KMS-11 (cell line): ENCODE measurements around the gene RASSF9.

Experiments used
- H2AFZ ChIP-seq: fragments of 200-600 bp; sonication (generic); 2 replicates; pipeline ENCODE4 v1.6.1; 2016; ENCODE audit warnings: antibody characterized with exemption, mixed run types, low read depth
- H3K27ac ChIP-seq: fragments of 200-600 bp; sonication (generic); 2 replicates; pipeline ENCODE4 v1.6.1; 2016; ENCODE audit warnings: mild to moderate bottlenecking, mixed run types
- H3K27me3 ChIP-seq: fragments of 200-600 bp; sonication (generic); 2 replicates; pipeline ENCODE4 v1.6.1; 2017; ENCODE audit warnings: mild to moderate bottlenecking, low read depth, mixed run types, moderate library complexity; ENCODE audit not compliant: insufficient read depth
- H3K36me3 ChIP-seq: fragments of 200-600 bp; sonication (generic); 2 replicates; pipeline ENCODE4 v1.6.1; 2017; ENCODE audit warnings: mild to moderate bottlenecking, mixed run types; ENCODE audit not compliant: insufficient read depth
- H3K4me1 ChIP-seq: fragments of 200-600 bp; sonication (generic); 2 replicates; pipeline ENCODE4 v1.6.1; 2016; ENCODE audit warnings: mild to moderate bottlenecking, low read depth, mixed run types; ENCODE audit not compliant: poor library complexity, severe bottlenecking
- H3K4me2 ChIP-seq: fragments of 200-600 bp; sonication (generic); 2 replicates; pipeline ENCODE4 v1.7.0; 2016; ENCODE audit warnings: mild to moderate bottlenecking, mixed run types
- H3K4me3 ChIP-seq: fragments of 200-600 bp; sonication (generic); IDR thresholded peaks from 2 replicates; pipeline ENCODE4 v1.6.1; 2017; ENCODE audit warnings: low read depth, low read length, mixed read lengths; ENCODE audit not compliant: insufficient read depth
- H3K79me2 ChIP-seq: fragments of 200-600 bp; sonication (generic); 2 replicates; pipeline ENCODE4 v1.6.1; 2016; ENCODE audit warnings: low read depth, mixed run types; ENCODE audit not compliant: insufficient read depth
- H3K9ac ChIP-seq: fragments of 200-600 bp; sonication (generic); 2 replicates; pipeline ENCODE4 v1.6.1; 2016; ENCODE audit warnings: mild to moderate bottlenecking, mixed run types
- H4K20me1 ChIP-seq: fragments of 200-600 bp; sonication (generic); 2 replicates; pipeline ENCODE4 v1.6.1; 2016; ENCODE audit warnings: mild to moderate bottlenecking, mixed run types; ENCODE audit not compliant: insufficient read depth
- CTCF ChIP-seq: fragments of 200-600 bp; sonication (generic); conservative IDR thresholded peaks from 2 replicates; pipeline ENCODE4 v1.6.1; 2017; ENCODE audit warnings: low read depth, mild to moderate bottlenecking, antibody characterized with exemption, low read length, moderate library complexity, mixed read lengths

RASSF9 gene

DNA sequence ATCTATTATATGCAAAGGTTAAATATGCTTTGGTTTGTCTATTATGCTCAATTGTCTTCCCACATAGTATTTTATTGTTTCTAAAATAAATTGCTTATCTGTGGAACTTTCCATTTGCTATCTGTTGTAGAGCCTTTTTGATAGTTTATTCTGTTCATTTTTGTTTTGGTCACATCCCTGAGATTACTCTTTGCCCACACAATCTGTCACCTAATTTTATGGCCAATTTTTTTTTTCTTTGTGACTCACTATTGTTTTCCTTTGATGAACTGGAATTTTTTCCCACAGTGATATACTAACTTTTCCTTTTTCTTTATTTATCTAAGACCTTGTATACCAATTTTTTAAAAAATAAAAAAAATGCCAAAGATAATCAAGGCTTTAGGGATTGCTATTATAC, 61.1 kb downstream of the RASSF9 start:
- H4K20me1 ChIP-seq, result no peaks in the 10 kb centered on the region
- no peaks in the 10 kb centered on the region for H3K79me2 ChIP-seq
- no peaks in the 10 kb centered on the region for H3K36me3 ChIP-seq
- H3K9ac ChIP-seq, result no peak overlapping the region
- no peak overlapping the region for H3K4me2 ChIP-seq
- H3K4me1 ChIP-seq, result no peaks in the 10 kb centered on the region
- H3K27me3 ChIP-seq, result no peaks in the 10 kb centered on the region
- no peak overlapping the region for H3K27ac ChIP-seq
- no peak for TF ChIP-seq CTCF
- H2AFZ ChIP-seq, result no peak overlapping the region
- no peak overlapping the region for H3K4me3 ChIP-seq

DNA sequence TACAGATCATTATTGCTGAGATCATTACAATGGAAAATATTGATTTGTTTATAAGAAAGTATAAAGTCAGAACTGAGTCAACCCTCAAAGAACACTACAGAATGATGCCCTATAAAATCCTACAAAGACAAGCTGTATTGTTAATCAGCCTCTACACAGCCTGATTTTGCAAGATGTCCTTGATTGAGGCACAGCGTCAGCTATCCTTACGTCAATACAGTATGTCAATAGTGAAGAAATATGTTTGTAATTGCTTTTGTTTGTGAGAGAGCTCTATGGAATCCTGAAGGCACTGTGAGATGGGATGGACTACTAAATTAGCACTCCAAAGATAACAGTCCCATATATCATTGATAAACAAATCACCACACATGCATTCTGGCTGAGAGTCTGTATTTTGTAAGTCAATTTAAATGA, 70.7 kb downstream of the RASSF9 start:
- H3K9ac ChIP-seq, result no peak overlapping the region
- no peaks in the 10 kb centered on the region for H3K4me1 ChIP-seq
- no peak for TF ChIP-seq CTCF
- H3K27ac ChIP-seq, result no peak overlapping the region
- no peaks in the 10 kb centered on the region for H3K79me2 ChIP-seq
- H3K4me3 ChIP-seq, result no peak overlapping the region
- H2AFZ ChIP-seq, result no peak overlapping the region
- H3K4me2 ChIP-seq, result no peak overlapping the region
- no peaks in the 10 kb centered on the region for H4K20me1 ChIP-seq
- H3K27me3 ChIP-seq, result no peaks in the 10 kb centered on the region
- no peaks in the 10 kb centered on the region for H3K36me3 ChIP-seq

DNA sequence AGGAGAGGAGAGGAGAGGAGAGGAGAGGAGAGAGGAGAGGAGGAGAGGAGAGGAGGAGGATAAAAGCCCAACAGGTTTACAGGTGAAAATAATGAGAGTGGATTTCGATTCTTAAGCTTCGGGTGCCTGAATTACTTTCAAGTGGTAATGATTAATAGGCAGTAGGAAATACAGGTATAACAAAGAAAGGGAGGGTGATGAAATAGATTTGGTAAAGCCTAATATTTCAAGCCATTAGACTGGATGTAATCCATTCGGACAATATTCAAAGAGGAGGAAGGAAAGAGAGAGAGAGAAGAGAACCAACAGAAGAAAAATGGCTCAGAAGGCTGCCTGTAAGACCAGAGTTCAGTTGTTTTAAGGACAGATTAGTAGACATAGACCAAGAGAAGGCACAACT, 76.6 kb downstream of the RASSF9 start:
- H3K4me1 ChIP-seq, result no peaks in the 10 kb centered on the region
- no peaks in the 10 kb centered on the region for H3K79me2 ChIP-seq
- no peak overlapping the region for H3K27ac ChIP-seq
- H3K4me2 ChIP-seq, result no peak overlapping the region
- no peak overlapping the region for H2AFZ ChIP-seq
- H4K20me1 ChIP-seq, result no peaks in the 10 kb centered on the region
- H3K4me3 ChIP-seq, result no peak overlapping the region
- no peaks in the 10 kb centered on the region for H3K36me3 ChIP-seq
- H3K9ac ChIP-seq, result no peak overlapping the region
- TF ChIP-seq CTCF, result no peak
- H3K27me3 ChIP-seq, result no peaks in the 10 kb centered on the region

DNA sequence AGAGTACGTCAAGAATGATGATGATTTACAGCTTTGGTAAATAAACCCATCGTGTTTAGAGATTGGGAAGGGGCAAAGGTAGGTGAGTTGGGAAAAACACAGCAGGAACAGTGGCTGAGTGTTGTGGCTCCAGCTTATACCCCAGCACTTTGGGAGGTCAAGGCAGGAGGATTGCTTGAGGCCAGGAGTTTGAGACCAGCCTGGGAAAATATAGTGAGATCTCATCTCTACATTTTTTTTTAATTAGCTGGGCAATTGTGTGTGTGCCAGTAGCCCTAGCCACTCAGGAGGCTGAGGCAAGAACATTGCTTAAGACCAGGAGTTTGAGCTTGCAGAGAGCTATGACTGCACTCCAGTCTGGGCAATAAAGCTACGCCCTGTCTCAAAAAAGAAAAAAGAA, 77.1 kb downstream of the RASSF9 start:
- Histone ChIP-seq H3K9ac (no peak overlapping the region), H2AFZ (no peak overlapping the region), H3K79me2 (no peaks in the 10 kb centered on the region), H3K36me3 (no peaks in the 10 kb centered on the region), H4K20me1 (no peaks in the 10 kb centered on the region), H3K4me1 (no peaks in the 10 kb centered on the region), H3K27ac (no peak overlapping the region), H3K4me2 (no peak overlapping the region), H3K4me3 (no peak overlapping the region), H3K27me3 (no peaks in the 10 kb centered on the region)
- TF ChIP-seq CTCF, result no peak

- no peaks in the 10 kb centered on the region for H3K4me1 ChIP-seq
- H2AFZ ChIP-seq, result no peak overlapping the region
- no peaks in the 10 kb centered on the region for H4K20me1 ChIP-seq
- no peak overlapping the region for H3K4me2 ChIP-seq
- no peak overlapping the region for H3K9ac ChIP-seq
- H3K27ac ChIP-seq, result no peak overlapping the region
- H3K27me3 ChIP-seq, result no peaks in the 10 kb centered on the region
- no peaks in the 10 kb centered on the region for H3K36me3 ChIP-seq
- no peak overlapping the region for H3K4me3 ChIP-seq
- no peak for TF ChIP-seq CTCF
- no peaks in the 10 kb centered on the region for H3K79me2 ChIP-seq
Measured at GRCh38 chr12:85755760-85756159, 80.4 kb downstream of the RASSF9 start.
